ENCODE data around the gene TUT4.

TUT4 gene

GRCh38 chr1:52598729-52599128, 45.8 kb upstream of the TUT4 start:
- Histone ChIP-seq H3K9me3 (ENCODE audit: low read length) (no peaks in the 10 kb centered on the region), H3K4me1 (ENCODE audit: insufficient read depth, low read length, severe bottlenecking) (peaks cover 25% of the 10 kb centered on the region), H3K4me3 (ENCODE audit: low read depth, low read length, poor library complexity, severe bottlenecking) (no peak overlapping the region), H3K4me2 (ENCODE audit: low read length) (no peak overlapping the region), H3K9me2 (ENCODE audit: low read depth, low read length) (no peaks in the 10 kb centered on the region), H3K27me3 (ENCODE audit: insufficient read depth, low read length) (no peaks in the 10 kb centered on the region), H3K79me2 (ENCODE audit: insufficient read depth, low read length) (no peaks in the 10 kb centered on the region), H4K20me1 (ENCODE audit: insufficient read depth, low read length) (no peaks in the 10 kb centered on the region), H3K9ac (ENCODE audit: low read length) (no peak overlapping the region), H3K27ac (ENCODE audit: low read depth, low read length, poor library complexity, severe bottlenecking) (no peak overlapping the region), H3F3A (ENCODE audit: insufficient read depth, low read length) (no peaks in the 10 kb centered on the region), H2AFZ (ENCODE audit: low read length) (no peak overlapping the region), H3K36me3 (ENCODE audit: insufficient read depth, low read length) (no peaks in the 10 kb centered on the region)
- TF ChIP-seq, protein P1, sequence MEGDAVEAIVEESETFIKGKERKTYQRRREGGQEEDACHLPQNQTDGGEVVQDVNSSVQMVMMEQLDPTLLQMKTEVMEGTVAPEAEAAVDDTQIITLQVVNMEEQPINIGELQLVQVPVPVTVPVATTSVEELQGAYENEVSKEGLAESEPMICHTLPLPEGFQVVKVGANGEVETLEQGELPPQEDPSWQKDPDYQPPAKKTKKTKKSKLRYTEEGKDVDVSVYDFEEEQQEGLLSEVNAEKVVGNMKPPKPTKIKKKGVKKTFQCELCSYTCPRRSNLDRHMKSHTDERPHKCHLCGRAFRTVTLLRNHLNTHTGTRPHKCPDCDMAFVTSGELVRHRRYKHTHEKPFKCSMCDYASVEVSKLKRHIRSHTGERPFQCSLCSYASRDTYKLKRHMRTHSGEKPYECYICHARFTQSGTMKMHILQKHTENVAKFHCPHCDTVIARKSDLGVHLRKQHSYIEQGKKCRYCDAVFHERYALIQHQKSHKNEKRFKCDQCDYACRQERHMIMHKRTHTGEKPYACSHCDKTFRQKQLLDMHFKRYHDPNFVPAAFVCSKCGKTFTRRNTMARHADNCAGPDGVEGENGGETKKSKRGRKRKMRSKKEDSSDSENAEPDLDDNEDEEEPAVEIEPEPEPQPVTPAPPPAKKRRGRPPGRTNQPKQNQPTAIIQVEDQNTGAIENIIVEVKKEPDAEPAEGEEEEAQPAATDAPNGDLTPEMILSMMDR (IDR thresholded peaks at IDR 0.05; ENCODE audit: low read length) = no peak
- TF ChIP-seq EZH2 (IDR thresholded peaks at IDR 0.05; ENCODE audit: borderline replicate concordance, low read length) = no peak

GRCh38 chr1:52597912-52598311, 45.0 kb upstream of the TUT4 start:
- H3K4me1 ChIP-seq (ENCODE audit: insufficient read depth, low read length, severe bottlenecking) = peaks cover 25% of the 10 kb centered on the region
- no peak overlapping the region for H3K4me3 ChIP-seq (ENCODE audit: low read depth, low read length, poor library complexity, severe bottlenecking)
- H4K20me1 ChIP-seq (ENCODE audit: insufficient read depth, low read length) = no peaks in the 10 kb centered on the region
- H3K79me2 ChIP-seq (ENCODE audit: insufficient read depth, low read length) = no peaks in the 10 kb centered on the region
- no peaks in the 10 kb centered on the region for H3K9me2 ChIP-seq (ENCODE audit: low read depth, low read length)
- H3K27ac ChIP-seq (ENCODE audit: low read depth, low read length, poor library complexity, severe bottlenecking) = no peak overlapping the region
- H3F3A ChIP-seq (ENCODE audit: insufficient read depth, low read length) = no peaks in the 10 kb centered on the region
- no peaks in the 10 kb centered on the region for H3K27me3 ChIP-seq (ENCODE audit: insufficient read depth, low read length)
- H3K36me3 ChIP-seq (ENCODE audit: insufficient read depth, low read length) = no peaks in the 10 kb centered on the region
- H3K9ac ChIP-seq (ENCODE audit: low read length) = no peak overlapping the region
- no peak overlapping the region for H3K4me2 ChIP-seq (ENCODE audit: low read length)
- TF ChIP-seq, protein P1 (IDR thresholded peaks at IDR 0.05; ENCODE audit: low read length) = no peak
- no peak for TF ChIP-seq EZH2 (IDR thresholded peaks at IDR 0.05; ENCODE audit: borderline replicate concordance, low read length)
- H3K9me3 ChIP-seq (ENCODE audit: low read length) = no peaks in the 10 kb centered on the region
- no peak overlapping the region for H2AFZ ChIP-seq (ENCODE audit: low read length)

DNA sequence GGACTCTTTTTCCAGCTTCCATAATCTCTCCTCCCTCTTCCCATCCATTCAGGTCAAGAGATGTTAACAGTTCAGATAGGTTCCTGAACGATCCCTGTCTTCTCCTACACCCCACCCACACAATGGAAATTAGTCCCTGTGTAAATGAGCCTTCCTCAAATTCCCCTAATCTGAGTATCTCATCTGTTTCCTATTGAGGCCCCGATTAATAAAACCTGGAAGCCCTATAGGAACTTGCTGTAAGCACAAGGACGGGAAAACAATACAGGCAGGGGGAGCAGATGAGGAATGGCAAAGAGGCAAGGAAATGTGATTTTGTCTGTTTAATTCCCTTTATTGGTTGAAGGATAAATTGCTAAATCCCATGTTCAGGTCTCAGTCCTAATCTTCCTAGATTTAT, 42.2 kb upstream of the TUT4 start:
- H3K27me3 ChIP-seq (ENCODE audit: insufficient read depth, low read length) = no peaks in the 10 kb centered on the region
- TF ChIP-seq, protein P1 (IDR thresholded peaks at IDR 0.05; ENCODE audit: low read length) = no peak
- TF ChIP-seq EZH2 (IDR thresholded peaks at IDR 0.05; ENCODE audit: borderline replicate concordance, low read length) = no peak
- H2AFZ ChIP-seq (ENCODE audit: low read length) = no peak overlapping the region

More for the DNA sequence above, 42.2 kb upstream of the TUT4 start:
- H3K79me2 ChIP-seq (ENCODE audit: insufficient read depth, low read length) = no peaks in the 10 kb centered on the region
- H3K9me2 ChIP-seq (ENCODE audit: low read depth, low read length) = no peaks in the 10 kb centered on the region
- H3K4me2 ChIP-seq (ENCODE audit: low read length) = no peak overlapping the region
- no peaks in the 10 kb centered on the region for H3F3A ChIP-seq (ENCODE audit: insufficient read depth, low read length)
- H4K20me1 ChIP-seq (ENCODE audit: insufficient read depth, low read length) = no peaks in the 10 kb centered on the region
- H3K4me1 ChIP-seq (ENCODE audit: insufficient read depth, low read length, severe bottlenecking) = peaks cover 20% of the 10 kb centered on the region
- no peak overlapping the region for H3K9ac ChIP-seq (ENCODE audit: low read length)
- no peaks in the 10 kb centered on the region for H3K9me3 ChIP-seq (ENCODE audit: low read length)
- no peak overlapping the region for H3K27ac ChIP-seq (ENCODE audit: low read depth, low read length, poor library complexity, severe bottlenecking)
- no peaks in the 10 kb centered on the region for H3K36me3 ChIP-seq (ENCODE audit: insufficient read depth, low read length)
- H3K4me3 ChIP-seq (ENCODE audit: low read depth, low read length, poor library complexity, severe bottlenecking) = no peak overlapping the region
